IMR-90 (cell line): ENCODE measurements around the gene NPR3. TPM values are rescaled to one million over a fixed set of nuclear protein-coding genes. Genes with fewer than 3 reads are reported as not detected.

Experiments
- ATAC-seq: fragments of 200-7000 bp; cut with Tn5 transposase; 2 replicates; pipeline ENCODE4 v1.9.1; 2020; ENCODE audit warnings: low read depth, mild to moderate bottlenecking, moderate library complexity
- BruUV-seq: library from RNA; stranded (reverse); fragments of 400-500 nt; replicated peaks from 2 replicates; lab custom pipeline; 2021; lab: Mats Ljungman, UMichigan
- CTCF ChIA-PET: fragments of 300-600 bp; formaldehyde crosslinking; extraction: SDS; loops from one replicate; lab custom pipeline; 2021; ENCODE audit warnings: antibody characterized with exemption; lab: Yijun Ruan, JAX
- POLR2A ChIA-PET: fragments of 300-600 bp; sonication (Branson Sonifier 250); formaldehyde crosslinking; loops from one replicate; lab custom pipeline; 2022; ENCODE audit warnings: antibody characterized with exemption; ENCODE audit not compliant: unreplicated experiment; lab: Charles Lee
- DNase-seq: peaks from one replicate; pipeline ENCODE4 v3.0.0; 2013
- H2AFZ ChIP-seq: replicated peaks from 2 replicates; pipeline ENCODE3; 2013; ENCODE audit warnings: low read length, mild to moderate bottlenecking; ENCODE audit not compliant: poor library complexity
- H2AK5ac ChIP-seq: 2 replicates; pipeline ENCODE4 v1.6.1; 2013; ENCODE audit warnings: low read depth, low read length, inconsistent platforms
- H2AK9ac ChIP-seq: replicated peaks from 2 replicates; pipeline ENCODE3; 2013; ENCODE audit warnings: mild to moderate bottlenecking, low read depth, low read length, moderate library complexity; ENCODE audit not compliant: poor library complexity
- H2BK120ac ChIP-seq: 2 replicates; pipeline ENCODE4 v1.6.1; 2013; ENCODE audit warnings: low read depth, low read length, inconsistent platforms
- H2BK15ac ChIP-seq: 3 replicates; pipeline ENCODE4 v1.6.1; 2013; ENCODE audit warnings: low read depth, low read length, inconsistent platforms
- H2BK20ac ChIP-seq: 2 replicates; pipeline ENCODE4 v1.6.1; 2013; ENCODE audit warnings: low read depth, mild to moderate bottlenecking, inconsistent platforms, low read length, moderate library complexity
- H2BK5ac ChIP-seq: 2 replicates; pipeline ENCODE4 v1.6.1; 2013; ENCODE audit warnings: mild to moderate bottlenecking, low read depth, low read length, inconsistent platforms; ENCODE audit not compliant: poor library complexity, severe bottlenecking
- H3K14ac ChIP-seq: replicated peaks from 2 replicates; pipeline ENCODE4 v1.6.1; 2013; ENCODE audit warnings: low read depth, low read length, inconsistent platforms
- H3K18ac ChIP-seq: 2 replicates; pipeline ENCODE4 v1.6.1; 2013; ENCODE audit warnings: low read depth, low read length, control low read depth
- H3K23ac ChIP-seq: 2 replicates; pipeline ENCODE4 v1.6.1; 2013; ENCODE audit warnings: low read depth, low read length, inconsistent platforms
- H3K27ac ChIP-seq: 2 replicates; pipeline ENCODE4 v1.5.1; 2013; ENCODE audit warnings: mild to moderate bottlenecking, control low read depth, low read length; ENCODE audit not compliant: insufficient read depth
- H3K27me3 ChIP-seq: 2 replicates; pipeline ENCODE4 v1.6.1; 2013; ENCODE audit warnings: low read length; ENCODE audit not compliant: control insufficient read depth, insufficient read depth
- H3K36me3 ChIP-seq: 2 replicates; pipeline ENCODE4 v1.6.1; 2013; ENCODE audit warnings: low read length, mixed read lengths; ENCODE audit not compliant: control insufficient read depth, insufficient read depth
- H3K4ac ChIP-seq: 2 replicates; pipeline ENCODE4 v1.6.1; 2013; ENCODE audit warnings: low read depth, low read length, inconsistent platforms
- H3K4me1 ChIP-seq: 2 replicates; pipeline ENCODE4 v1.6.1; 2013; ENCODE audit warnings: low read length, mixed read lengths; ENCODE audit not compliant: control insufficient read depth, insufficient read depth
- H3K4me2 ChIP-seq: 2 replicates; pipeline ENCODE4 v1.6.1; 2013; ENCODE audit warnings: low read depth, mild to moderate bottlenecking, control low read depth, low read length, moderate library complexity
- H3K4me3 ChIP-seq: 2 replicates; pipeline ENCODE4 v1.5.1; 2013; ENCODE audit warnings: low read depth, mild to moderate bottlenecking, control low read depth, low read length, moderate library complexity; ENCODE audit not compliant: insufficient read depth
- H3K56ac ChIP-seq: 2 replicates; pipeline ENCODE4 v1.6.1; 2013; ENCODE audit warnings: low read length, inconsistent platforms; ENCODE audit not compliant: insufficient read depth; ENCODE audit errors: extremely low read depth
- H3K79me1 ChIP-seq, 2 experiments: 2 replicates each; pipeline ENCODE4 v1.6.1; 2013; ENCODE audit warnings: low read length in 2 of 2, inconsistent platforms in 1 of 2, low read depth in 1 of 2
- H3K9ac ChIP-seq: 2 replicates; pipeline ENCODE4 v1.6.1; 2013; ENCODE audit warnings: low read depth, low read length, control low read depth
- H3K9me1 ChIP-seq: 2 replicates; pipeline ENCODE4 v1.6.1; 2013; ENCODE audit warnings: low read length, inconsistent platforms; ENCODE audit not compliant: insufficient read depth
- H3K9me3 ChIP-seq: 2 replicates; pipeline ENCODE4 v1.6.1; 2013; ENCODE audit warnings: low read length; ENCODE audit not compliant: control insufficient read depth, insufficient read depth
- H4K20me1 ChIP-seq: 2 replicates; pipeline ENCODE4 v1.6.1; 2013; ENCODE audit warnings: low read length, inconsistent platforms; ENCODE audit not compliant: insufficient read depth
- H4K5ac ChIP-seq: 2 replicates; pipeline ENCODE4 v1.6.1; 2013; ENCODE audit warnings: mild to moderate bottlenecking, low read depth, low read length, control low read depth
- H4K8ac ChIP-seq, 2 experiments: 2 replicates each; pipeline ENCODE4 v1.6.1; 2013; ENCODE audit warnings: low read depth in 2 of 2, low read length in 2 of 2, control low read depth in 1 of 2, inconsistent platforms in 1 of 2
- H4K91ac ChIP-seq: 2 replicates; pipeline ENCODE4 v1.6.1; 2013; ENCODE audit warnings: low read depth, low read length, inconsistent platforms; ENCODE audit not compliant: insufficient read depth
- BHLHE40 ChIP-seq: fragments of 150-350 bp; IDR thresholded peaks from 2 replicates; pipeline ENCODE4 v1.6.1; 2016; ENCODE audit warnings: mild to moderate bottlenecking, low read depth, low read length
- CEBPB ChIP-seq: IDR thresholded peaks from 2 replicates; pipeline ENCODE4 v1.6.1; 2012; ENCODE audit warnings: low read depth, low read length, improper control_type of control experiment
- CHD1 ChIP-seq: IDR thresholded peaks from 2 replicates; pipeline ENCODE4 v1.6.1; 2012; ENCODE audit warnings: low read depth, low read length, improper control_type of control experiment
- FOS ChIP-seq: fragments of 150-350 bp; IDR thresholded peaks from 2 replicates; pipeline ENCODE4 v1.6.1; 2016; ENCODE audit warnings: low read depth, low read length
- MXI1 ChIP-seq: IDR thresholded peaks from 2 replicates; pipeline ENCODE4 v1.6.1; 2012; ENCODE audit warnings: low read depth, mild to moderate bottlenecking, low read length, moderate library complexity, borderline replicate concordance
- NFE2L2 ChIP-seq: fragments of 150-350 bp; IDR thresholded peaks from 2 replicates; pipeline ENCODE4 v1.6.1; 2016; ENCODE audit warnings: low read depth, mild to moderate bottlenecking, low read length
- POLR2A ChIP-seq: IDR thresholded peaks from 2 replicates; pipeline ENCODE4 v1.6.1; 2012; ENCODE audit warnings: mild to moderate bottlenecking, low read depth, low read length
- RCOR1 ChIP-seq: IDR thresholded peaks from 2 replicates; pipeline ENCODE4 v1.6.1; 2012; ENCODE audit warnings: mild to moderate bottlenecking, low read length, improper control_type of control experiment; ENCODE audit not compliant: insufficient replicate concordance
- SMC3 ChIP-seq: fragments of 150-350 bp; IDR thresholded peaks from 2 replicates; pipeline ENCODE4 v1.6.1; 2016; ENCODE audit warnings: low read depth, mild to moderate bottlenecking, antibody characterized with exemption, low read length, moderate library complexity
- WGBS, 2 experiments: methylation state at CpG; one replicate each; pipeline versions ENCODE4 v1.1.5 to v1.1.7; 2013; ENCODE audit warnings: missing lambda C conversion rate in 2 of 2; ENCODE audit not compliant: insufficient read length in 1 of 2; ENCODE audit errors: extremely low coverage in 2 of 2; 5-methylcytosine and 5-hydroxymethylcytosine counted together
- dilution Hi-C: fragments of 300-500 bp; cut with HindIII; formaldehyde crosslinking; loops from one replicate; pipeline ENCODE4 v1.14.3; 2018; ENCODE audit warnings: low sequenced_read_pairs; ENCODE audit not compliant: unreplicated experiment
- in situ Hi-C: fragments of 300-500 bp; cut with MboI; formaldehyde crosslinking; loops from 3 replicates; pipeline ENCODE4 v1.14.3; 2019; ENCODE audit warnings: low sequenced_read_pairs, inconsistent platforms, mixed read lengths
- intact Hi-C: fragments of 100-400 bp; cut with micrococcal nuclease; formaldehyde crosslinking; loops from 2 replicates; pipeline ENCODE4 v1.10.0; 2022
- polyA plus RNA-seq, 3 experiments: library from polyadenylated mRNA; depleted of rRNA; stranded (reverse); fragments of >200 nt; gene quantifications; 2 replicates each; pipeline ENCODE4 v1.2.3, GENCODE V29; 2012; ENCODE audit warnings: low replicate concordance in 1 of 3
- total RNA-seq: library from RNA; depleted of rRNA; stranded (reverse); fragments of >200 nt; gene quantifications from 2 replicates; pipeline ENCODE4 v1.2.3, GENCODE V29; 2012
- TF ChIP-seq, protein P1 (sequence below): fragments of 150-350 bp; IDR thresholded peaks from 2 replicates; pipeline ENCODE4 v1.6.1; 2016; ENCODE audit warnings: low read depth, mild to moderate bottlenecking, low read length, moderate library complexity, borderline replicate concordance
- TF ChIP-seq, protein P2 (sequence below): conservative IDR thresholded peaks from 2 replicates; pipeline ENCODE4 v1.5.1; 2012; ENCODE audit warnings: mild to moderate bottlenecking, low read depth, low read length, improper control_type of control experiment

The NPR3 gene
- total and polyA plus RNA-seq, 2 of the 4 experiments (the other 2 are of a cell fraction), result 24.6 to 88.2 TPM

DNA sequence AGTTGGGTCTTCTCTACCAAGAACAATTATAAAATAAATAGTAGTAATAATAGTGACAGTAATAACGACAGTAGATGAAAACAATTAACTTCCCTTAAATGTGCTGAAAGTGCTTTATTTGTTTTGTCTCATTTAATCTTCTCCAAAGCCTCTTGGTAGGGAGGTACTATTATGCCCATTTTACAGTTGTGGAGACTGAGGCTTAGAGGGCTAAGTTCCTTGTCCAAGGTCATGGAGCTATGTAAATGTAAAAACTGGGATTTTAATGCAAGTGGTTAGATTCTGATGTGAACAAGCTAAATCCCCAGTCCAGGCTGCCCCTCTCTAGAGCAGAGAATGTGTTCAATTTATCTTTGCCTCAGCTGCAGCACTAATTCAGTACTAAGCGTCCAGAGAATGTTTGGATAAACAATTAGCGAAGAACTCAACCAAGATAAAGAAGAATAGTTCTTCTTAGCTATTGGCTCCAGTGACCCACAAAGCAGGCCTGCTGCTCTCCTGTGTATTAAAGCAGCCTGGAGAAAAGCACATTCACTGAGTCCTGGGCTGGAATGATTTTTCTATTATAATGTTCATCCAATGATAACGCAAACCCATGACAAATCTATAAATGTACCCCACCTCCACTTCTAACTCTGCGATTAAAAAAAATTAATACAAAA is 68.8 kb downstream of the NPR3 start:
- Histone ChIP-seq H3K9me1 (no peaks in the 10 kb centered on the region; the same call in 1 of the 2 replicates), H3K4me2 (no peak overlapping the region), H3K27ac (peak overlapping the region; percentile 48; the same call in 1 of the 2 replicates), H4K8ac (no peak overlapping the region), H2BK120ac (no peak overlapping the region; the same call in 1 of the 2 replicates), H2BK15ac (no peak overlapping the region), H4K20me1 (no peaks in the 10 kb centered on the region), H4K5ac (peak overlapping the region; percentile 16; the same call in 1 of the 2 replicates), H3K23ac (no peak overlapping the region), H4K91ac (no peak overlapping the region), H3K9me3 (no peaks in the 10 kb centered on the region), H3K14ac (no peak overlapping the region; the same call in 1 of the 2 replicates), H3K9ac (no peak overlapping the region), H2AK5ac (peak overlapping the region; percentile 39; the same call in 1 of the 2 replicates), H3K4me1 (peaks cover 4% of the 10 kb centered on the region), H3K79me1 (no peaks in the 10 kb centered on the region), H3K4ac (no peak overlapping the region; the same call in 1 of the 2 replicates), H3K56ac (no peak overlapping the region), H3K27me3 (no peaks in the 10 kb centered on the region), H2BK5ac (no peak overlapping the region), H3K18ac (peak overlapping the region; percentile 71; the same call in 1 of the 2 replicates), H2BK20ac (no peak overlapping the region), H3K36me3 (peaks cover 33% of the 10 kb centered on the region), H3K4me3 (no peak overlapping the region), H2AK9ac (no peak overlapping the region), H2AFZ (no peak overlapping the region)
- BruUV-seq, result no TSS peak
- intact Hi-C loops (loop anchor here (10.0 kb wide), 1 partner anchor 135 kb away; no protein-coding TSS in a partner anchor), in situ Hi-C loops (no loop called here), dilution Hi-C loops (no loop called here)
- POLR2A ChIA-PET, result no interaction called here
- DNase-seq (no peak), ATAC-seq (peak; percentile 73)
- TF ChIP-seq NFE2L2 (no peak), RCOR1 (no peak), CHD1 (no peak), BHLHE40 (no peak), MXI1 (no peak), FOS (no peak), POLR2A (no peak), CEBPB (no peak), SMC3 (no peak)
- TF ChIP-seq, protein P1, sequence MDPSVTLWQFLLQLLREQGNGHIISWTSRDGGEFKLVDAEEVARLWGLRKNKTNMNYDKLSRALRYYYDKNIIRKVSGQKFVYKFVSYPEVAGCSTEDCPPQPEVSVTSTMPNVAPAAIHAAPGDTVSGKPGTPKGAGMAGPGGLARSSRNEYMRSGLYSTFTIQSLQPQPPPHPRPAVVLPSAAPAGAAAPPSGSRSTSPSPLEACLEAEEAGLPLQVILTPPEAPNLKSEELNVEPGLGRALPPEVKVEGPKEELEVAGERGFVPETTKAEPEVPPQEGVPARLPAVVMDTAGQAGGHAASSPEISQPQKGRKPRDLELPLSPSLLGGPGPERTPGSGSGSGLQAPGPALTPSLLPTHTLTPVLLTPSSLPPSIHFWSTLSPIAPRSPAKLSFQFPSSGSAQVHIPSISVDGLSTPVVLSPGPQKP, result no peak
- TF ChIP-seq, protein P2, sequence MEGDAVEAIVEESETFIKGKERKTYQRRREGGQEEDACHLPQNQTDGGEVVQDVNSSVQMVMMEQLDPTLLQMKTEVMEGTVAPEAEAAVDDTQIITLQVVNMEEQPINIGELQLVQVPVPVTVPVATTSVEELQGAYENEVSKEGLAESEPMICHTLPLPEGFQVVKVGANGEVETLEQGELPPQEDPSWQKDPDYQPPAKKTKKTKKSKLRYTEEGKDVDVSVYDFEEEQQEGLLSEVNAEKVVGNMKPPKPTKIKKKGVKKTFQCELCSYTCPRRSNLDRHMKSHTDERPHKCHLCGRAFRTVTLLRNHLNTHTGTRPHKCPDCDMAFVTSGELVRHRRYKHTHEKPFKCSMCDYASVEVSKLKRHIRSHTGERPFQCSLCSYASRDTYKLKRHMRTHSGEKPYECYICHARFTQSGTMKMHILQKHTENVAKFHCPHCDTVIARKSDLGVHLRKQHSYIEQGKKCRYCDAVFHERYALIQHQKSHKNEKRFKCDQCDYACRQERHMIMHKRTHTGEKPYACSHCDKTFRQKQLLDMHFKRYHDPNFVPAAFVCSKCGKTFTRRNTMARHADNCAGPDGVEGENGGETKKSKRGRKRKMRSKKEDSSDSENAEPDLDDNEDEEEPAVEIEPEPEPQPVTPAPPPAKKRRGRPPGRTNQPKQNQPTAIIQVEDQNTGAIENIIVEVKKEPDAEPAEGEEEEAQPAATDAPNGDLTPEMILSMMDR, result no peak
- WGBS, 2 experiments, result no CpG with 5 or more reads among the region's 5 CpGs
- CTCF ChIA-PET, result no interaction called here
